Stimulated activated CD4-positive, alpha-beta T cell treated with anti-CD3 and anti-CD28 coated beads, TNF-alpha, amount 100 ng/mL, for 1 hour (primary cell): ENCODE measurements around the gene RPL18A.
"Not testable (repeated sequence)": the region's sequence is repeated elsewhere in the genome, so short reads cannot be mapped to it uniquely, and the experiment has no call there.

Source experiments
- DNase-seq, 3 donors: peaks; one replicate each; pipeline ENCODE4 v3.0.0-alpha.2; 2020; ENCODE audit warnings: low read depth in 3 of 3, low spot score in 1 of 3

Gene RPL18A

GRCh38 chr19:17866312-17866963, 6.7 kb downstream of the RPL18A start:
- DNase-seq, result no peak

- no peak for DNase-seq
These were observed 7.3 kb downstream of the RPL18A start for GRCh38 chr19:17866964-17867486.

GRCh38 chr19:17868669-17869068, 9.0 kb downstream of the RPL18A start:
- no peak for DNase-seq

GRCh38 chr19:17869114-17869608, 9.5 kb downstream of the RPL18A start:
- no peak for DNase-seq

- no peak for DNase-seq
These were observed 11.5 kb downstream of the RPL18A start for GRCh38 chr19:17871032-17871877.

GRCh38 chr19:17871878-17872250, 12.2 kb downstream of the RPL18A start, which contains the start of gene SLC5A5:
Gene SLC5A5, plus strand, starts transcription at chr19:17871945. Its CDS starts 375 bp downstream, at chr19:17872320.
- no peak for DNase-seq

- no peak for DNase-seq
These were observed 12.7 kb downstream of the RPL18A start for GRCh38 chr19:17872251-17873001.

- peak in 1 of 3 donors; percentile 62 for DNase-seq
These were observed 14.4 kb downstream of the RPL18A start for GRCh38 chr19:17873786-17874757.

GRCh38 chr19:17874758-17875135, 15.0 kb downstream of the RPL18A start:
- no peak for DNase-seq

GRCh38 chr19:17877696-17878095, 18.0 kb downstream of the RPL18A start:
- no peak for DNase-seq

GRCh38 chr19:17879466-17879865, 19.8 kb downstream of the RPL18A start:
- no peak for DNase-seq

GRCh38 chr19:17881701-17882100, 22.0 kb downstream of the RPL18A start:
- no peak for DNase-seq

- DNase-seq, result no peak
These were observed 24.1 kb downstream of the RPL18A start for GRCh38 chr19:17883627-17884410.

GRCh38 chr19:17886515-17886914, 26.8 kb downstream of the RPL18A start:
- DNase-seq, result no peak

- not testable (repeated sequence) for DNase-seq
These were observed 27.5 kb downstream of the RPL18A start for GRCh38 chr19:17887221-17887620.

GRCh38 chr19:17888260-17888659, 28.6 kb downstream of the RPL18A start:
- no peak for DNase-seq

GRCh38 chr19:17889609-17890214, 30.0 kb downstream of the RPL18A start:
- DNase-seq, result no peak

- DNase-seq, result no peak
These were observed 34.1 kb downstream of the RPL18A start for GRCh38 chr19:17893766-17894165.

GRCh38 chr19:17902701-17903100, 43.0 kb downstream of the RPL18A start:
- no peak for DNase-seq
